D341Med (cell line): ENCODE results near the gene IRF1.
"Not testable (repeated sequence)": the region's sequence is repeated elsewhere in the genome, so short reads cannot be mapped to it uniquely, and the experiment has no call there.

Source experiments
- DNase-seq: peaks from one replicate; pipeline ENCODE4 v3.0.0; 2012; ENCODE audit warnings: low spot score

IRF1 gene, protein sequence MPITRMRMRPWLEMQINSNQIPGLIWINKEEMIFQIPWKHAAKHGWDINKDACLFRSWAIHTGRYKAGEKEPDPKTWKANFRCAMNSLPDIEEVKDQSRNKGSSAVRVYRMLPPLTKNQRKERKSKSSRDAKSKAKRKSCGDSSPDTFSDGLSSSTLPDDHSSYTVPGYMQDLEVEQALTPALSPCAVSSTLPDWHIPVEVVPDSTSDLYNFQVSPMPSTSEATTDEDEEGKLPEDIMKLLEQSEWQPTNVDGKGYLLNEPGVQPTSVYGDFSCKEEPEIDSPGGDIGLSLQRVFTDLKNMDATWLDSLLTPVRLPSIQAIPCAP

DNA sequence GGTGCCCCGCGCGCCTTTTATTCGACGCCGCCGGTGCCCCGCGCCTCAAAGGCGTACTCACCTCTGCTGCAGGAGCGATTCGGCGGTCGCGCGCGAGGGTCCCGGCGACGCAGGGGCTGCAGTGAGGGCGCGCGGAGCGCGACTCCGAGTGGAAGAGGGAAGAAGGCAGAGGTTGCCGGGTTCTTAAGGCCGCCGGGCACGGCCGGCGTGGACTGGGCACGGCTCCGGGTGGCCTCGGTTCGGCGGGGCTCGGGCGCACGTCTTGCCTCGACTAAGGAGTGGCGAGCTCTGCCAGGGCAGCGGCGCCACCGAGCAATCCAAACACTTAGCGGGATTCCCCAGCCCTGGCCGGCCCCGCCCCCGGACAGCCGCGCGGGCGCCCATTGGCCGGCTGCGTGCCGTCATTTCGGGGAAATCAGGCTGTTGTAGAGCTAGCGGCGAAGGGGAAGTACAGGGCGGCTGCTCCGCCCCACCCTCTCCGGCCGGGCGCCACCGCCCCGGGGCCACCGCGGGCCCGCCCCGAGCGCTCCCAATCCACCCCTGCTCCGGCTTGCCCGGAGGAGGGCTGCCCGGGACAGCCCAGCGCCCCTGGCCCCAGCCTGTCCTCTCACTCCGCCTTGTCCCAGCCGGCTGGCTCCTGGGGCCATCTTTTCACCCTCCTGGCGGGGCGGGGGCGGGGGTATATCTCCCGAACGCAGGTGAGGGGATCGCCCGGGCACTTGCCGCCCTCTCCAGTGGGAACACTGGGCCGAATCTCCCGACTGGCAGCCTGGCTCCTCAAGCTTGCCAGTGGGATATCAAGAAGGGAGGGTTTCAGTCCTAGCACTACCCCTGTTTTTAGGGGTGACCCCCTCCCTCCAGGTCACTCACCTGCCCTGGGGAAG is at the start of gene IRF1:
IRF1 (minus strand) TSS at position 290 of the 884 bp plus-strand sequence. CDS start 1,295 bp downstream, outside the sequence.
- DNase-seq: peak; percentile 96

DNA sequence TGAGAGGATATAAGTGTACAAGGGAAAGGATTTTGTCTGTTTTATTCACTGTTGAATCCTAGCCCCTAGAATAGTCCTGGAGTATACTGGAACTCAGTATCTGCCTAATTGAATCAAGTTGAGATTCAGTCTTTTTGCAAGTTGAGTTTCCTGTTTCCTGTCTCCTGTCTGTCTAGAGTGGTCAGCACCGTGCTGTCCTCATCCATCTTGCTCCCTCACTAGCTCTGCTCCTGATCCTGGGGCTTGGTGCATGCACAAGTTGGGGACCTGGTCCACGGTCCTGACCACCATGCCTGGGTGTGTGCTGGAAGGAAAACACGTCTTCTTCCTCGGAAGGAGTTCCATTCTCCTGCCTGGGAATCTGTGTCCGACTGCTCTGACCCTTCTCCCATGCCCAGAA is 49.6 kb upstream of the IRF1 start:
- DNase-seq: no peak

DNA sequence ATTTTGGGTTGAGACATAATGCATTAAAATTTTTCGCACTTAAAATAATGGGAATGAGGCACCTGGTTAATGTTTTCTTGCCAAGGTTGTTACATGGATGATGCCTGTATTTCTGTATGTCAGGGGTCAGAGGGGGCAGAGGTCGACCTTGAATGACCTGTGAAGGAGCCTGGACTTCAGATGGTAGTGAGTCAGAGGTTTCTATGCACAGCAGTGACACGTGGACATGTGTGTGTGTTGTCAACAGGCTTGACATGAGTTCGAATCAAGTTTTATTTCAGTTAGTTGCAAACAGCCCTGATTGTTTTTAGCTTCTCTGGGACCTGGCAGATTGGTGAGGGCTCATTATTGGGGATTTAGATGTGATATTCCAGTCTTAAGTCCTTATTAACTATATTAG is 49.1 kb upstream of the IRF1 start:
- no peak for DNase-seq

DNA sequence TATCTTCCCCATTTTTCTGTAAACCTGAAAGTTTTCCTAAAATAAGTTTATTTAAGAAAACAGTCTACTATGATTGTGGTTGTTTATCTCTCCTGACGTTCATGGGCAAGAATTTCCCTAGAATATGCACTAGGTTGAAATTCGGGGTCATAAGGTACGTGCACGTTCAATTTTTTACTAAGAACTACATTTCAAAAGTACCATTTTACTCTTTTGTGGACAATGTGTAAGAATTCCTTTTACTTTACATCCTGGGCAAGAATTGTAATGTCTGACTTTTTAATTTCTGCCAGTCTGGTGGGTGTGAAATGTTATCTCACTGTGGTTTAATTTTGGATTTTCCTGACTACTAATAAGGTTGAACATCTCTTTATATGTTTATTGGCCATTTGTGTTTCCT is 40.4 kb upstream of the IRF1 start:
- DNase-seq: no peak

DNA sequence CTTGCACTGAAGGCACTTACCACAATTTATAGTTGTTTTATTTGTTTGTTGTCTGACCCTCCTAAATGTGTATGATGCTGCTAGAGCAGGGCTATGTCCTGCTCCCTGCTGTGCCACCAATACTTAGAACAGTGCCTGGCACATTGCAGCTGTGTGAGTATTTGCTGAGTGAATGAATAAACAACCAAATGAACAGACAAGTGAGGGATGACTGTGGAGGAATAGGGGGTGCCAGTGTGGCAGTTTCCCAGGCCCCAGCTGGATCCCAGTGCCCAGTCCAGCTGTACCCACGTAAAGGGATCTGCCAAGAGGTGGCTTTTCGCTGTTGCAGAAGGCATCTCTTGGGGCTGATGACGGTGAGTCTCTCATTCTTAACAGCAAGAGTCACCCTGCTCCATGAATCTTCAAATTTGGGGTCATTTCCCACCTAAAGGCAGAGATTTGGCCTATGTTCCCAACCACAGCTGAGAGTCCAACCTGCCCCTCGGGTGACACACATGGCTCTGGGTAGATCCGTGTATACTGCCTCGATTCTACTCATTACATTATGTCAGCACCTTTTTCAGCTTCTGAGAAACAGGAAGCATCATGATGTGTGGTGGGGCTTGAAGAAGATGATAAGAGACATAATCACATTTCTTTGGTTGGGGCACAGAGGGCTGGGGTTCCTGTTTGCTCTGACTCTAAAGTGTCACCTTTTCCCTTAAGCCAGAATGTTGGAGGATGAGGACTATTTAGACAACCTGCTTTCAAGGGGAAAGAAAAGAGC is 38.5 kb upstream of the IRF1 start:
- DNase-seq: no peak

DNA sequence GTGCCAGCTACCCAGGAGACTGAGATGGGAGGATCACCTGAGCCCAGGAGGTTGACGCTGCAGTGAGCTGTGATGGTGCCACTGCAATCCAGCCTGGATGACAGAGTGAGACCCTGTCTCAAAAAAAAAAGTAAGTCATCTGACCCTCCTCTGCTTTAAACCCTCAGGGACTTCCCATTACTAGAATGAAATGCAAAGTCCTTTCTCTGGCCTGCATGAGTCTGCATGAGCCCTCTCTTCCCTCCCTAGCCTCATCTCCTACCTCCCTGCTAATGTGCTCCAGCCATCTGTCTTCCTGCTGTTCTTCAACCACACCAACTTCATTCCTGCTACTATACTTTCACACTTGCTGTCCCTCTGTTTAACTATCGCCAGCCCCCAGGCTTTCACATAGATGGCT is 37.4 kb upstream of the IRF1 start:
- DNase-seq: no peak

DNA sequence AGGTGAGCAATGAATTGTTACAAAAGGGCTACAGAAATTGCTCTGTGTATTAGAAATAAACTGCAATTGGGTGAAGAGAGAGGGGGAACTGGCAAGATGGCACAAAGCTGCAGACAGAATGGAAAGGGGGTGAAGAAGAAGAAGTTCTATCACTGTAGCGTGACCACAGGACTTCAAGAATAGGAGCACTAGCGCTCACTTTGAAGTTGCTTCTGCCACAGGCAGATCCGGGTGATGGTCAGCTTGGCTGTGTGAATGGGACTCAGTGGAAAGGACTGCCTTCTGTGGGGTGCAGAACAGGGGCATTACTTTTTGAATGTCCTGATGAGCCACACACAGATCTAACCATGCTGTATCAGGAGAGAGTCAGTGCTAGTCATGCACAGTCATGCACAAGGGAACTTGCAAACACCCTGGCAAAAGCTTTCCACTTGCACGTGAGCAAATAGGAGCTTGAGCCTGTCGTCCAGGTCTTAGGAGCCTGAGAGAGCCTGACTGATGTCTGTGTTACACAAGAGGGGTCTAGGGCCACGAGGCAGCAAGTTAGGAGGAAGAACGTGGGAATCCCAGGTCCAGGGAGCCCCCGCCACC is 36.5 kb upstream of the IRF1 start:
- DNase-seq: no peak

DNA sequence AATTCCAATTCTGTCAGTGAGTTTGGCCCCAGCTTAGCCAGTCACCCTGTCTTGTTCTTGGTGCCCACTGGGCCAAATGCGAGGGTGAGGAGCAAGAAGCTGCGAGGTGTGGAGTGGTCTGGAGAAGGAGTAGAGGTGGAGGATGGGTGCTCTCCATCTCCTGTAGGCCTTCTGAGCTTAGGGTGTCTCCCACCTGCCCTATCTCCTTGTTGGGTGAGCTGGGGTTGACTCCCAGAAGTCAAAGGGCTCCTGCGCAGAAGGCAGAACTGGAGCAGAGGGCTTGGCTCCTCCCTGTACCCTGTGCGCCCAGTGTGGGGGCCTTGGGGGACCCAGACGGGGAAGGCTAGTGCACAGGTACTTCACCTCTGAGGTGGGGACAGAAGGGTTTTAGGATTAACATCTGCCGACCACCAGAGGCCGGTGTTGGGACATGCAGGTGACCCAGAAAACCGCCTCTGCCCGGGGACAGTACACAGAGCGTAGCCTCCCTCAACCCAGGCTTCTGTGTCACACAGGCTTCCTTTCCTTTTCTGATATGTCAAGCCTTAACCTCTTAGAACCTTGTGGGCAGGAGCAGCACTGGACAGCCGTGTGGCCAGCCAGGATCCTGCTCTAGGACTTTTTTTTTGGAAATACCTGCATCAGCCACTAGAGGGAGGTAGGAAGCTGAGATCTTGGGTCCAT is 35.9 kb upstream of the IRF1 start:
- DNase-seq: peak; percentile 66

DNA sequence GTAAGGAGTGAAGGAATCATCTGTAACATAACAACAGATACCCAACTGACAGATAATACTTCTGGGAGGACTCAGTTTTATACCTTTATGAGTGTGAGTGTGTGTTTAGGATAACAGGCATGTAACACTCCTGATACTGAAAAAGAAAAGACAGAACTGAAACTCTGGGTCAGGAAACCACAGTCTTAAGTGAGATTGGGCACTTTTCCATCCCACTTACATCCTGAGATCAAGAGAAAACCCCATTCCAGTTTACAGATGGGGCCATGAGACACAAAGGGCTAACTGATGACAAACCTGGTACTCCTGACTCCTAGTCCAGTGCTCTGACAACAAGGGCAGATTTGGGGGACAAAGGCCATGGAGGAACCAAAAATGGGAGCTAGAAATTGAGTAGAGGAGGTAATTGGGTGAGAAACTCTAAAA is 34.7 kb upstream of the IRF1 start:
- DNase-seq: no peak

DNA sequence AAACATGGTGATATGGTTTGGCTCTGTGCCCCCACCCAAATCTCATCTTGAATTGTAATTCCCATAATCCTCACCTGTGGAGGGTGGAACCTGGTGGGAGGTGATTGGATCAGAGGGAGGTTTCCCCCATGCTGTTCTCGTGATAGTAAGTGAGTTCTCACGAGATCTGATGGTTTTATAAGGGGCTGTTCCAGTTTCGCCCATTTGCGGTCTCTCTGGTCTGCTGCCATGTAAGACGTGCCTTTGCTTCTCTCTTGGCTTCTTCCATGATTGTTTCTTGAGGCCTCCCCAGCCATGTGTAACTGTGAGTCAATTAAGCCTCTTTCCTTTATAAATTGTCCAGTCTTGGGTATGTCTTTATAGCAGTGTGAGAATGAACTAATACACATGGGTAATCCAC is 34.3 kb upstream of the IRF1 start:
- DNase-seq: not testable (repeated sequence)

DNA sequence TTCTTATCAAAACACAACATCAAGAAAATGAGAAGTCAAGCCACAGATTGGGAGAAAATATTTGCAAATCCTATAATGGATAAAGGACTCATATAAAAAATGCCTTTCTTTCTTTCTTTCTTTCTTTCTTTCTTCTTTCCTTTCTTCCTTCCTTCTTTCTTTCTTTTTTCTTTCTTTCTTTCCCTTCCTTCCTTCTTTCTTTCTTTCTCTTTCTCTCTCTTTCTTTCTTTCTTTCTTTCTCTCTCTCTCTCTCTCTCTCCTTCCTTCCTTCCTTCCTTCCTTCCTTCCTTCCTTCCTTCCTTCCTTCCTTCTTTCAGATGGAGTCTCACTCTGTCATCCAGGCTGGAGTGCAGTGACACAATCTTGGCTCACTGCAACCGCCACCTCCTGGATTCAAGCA is 31.5 kb upstream of the IRF1 start:
- DNase-seq: not testable (repeated sequence)

DNA sequence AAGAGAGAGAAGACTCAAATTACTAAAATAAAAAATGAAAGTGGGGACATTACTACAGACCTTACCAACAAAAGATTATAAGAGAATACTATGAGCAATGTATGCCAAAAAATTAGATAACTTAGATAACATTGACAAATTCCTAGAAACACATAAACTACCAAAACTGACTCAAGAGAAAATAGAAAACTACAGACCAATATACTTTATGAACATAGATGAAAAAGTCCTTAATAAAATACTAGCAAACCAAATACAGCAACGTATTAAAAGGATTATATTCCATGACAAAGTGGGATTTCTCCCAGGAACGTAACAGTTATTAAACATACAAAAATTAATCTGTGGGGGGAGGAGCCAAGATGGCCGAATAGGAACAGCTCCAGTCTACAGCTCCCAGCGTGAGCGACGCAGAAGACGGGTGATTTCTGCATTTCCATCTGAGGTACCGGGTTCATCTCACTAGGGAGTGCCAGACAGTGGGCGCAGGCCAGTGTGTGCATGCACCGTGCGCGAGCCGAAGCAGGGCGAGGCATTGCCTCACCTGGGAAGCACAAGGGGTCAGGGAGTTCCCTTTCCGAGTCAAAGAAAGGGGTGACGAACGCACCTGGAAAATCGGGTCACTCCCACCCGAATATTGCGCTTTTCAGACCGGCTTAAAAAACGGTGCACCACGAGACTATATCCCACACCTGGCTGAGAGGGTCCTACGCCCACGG is 23.2 kb upstream of the IRF1 start:
- not testable (repeated sequence) for DNase-seq

DNA sequence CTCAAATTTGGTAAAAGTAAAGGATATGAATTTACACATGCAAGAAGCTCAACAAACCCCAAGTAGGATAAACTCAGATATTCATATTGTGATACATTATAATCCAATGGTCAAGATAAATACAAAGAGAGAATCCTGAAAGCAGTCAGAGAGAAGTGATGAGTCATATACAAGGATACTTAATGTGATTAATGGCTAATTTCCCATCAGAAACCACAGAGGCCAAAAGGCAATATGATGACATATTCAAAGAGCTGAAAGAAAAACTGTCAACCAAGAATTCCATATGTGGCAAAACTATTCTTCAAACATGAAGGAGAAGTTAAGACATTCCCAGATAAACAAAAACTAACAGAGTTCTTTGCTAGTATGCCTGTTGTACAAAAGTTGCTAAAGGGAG is 19.5 kb upstream of the IRF1 start:
- no peak for DNase-seq

DNA sequence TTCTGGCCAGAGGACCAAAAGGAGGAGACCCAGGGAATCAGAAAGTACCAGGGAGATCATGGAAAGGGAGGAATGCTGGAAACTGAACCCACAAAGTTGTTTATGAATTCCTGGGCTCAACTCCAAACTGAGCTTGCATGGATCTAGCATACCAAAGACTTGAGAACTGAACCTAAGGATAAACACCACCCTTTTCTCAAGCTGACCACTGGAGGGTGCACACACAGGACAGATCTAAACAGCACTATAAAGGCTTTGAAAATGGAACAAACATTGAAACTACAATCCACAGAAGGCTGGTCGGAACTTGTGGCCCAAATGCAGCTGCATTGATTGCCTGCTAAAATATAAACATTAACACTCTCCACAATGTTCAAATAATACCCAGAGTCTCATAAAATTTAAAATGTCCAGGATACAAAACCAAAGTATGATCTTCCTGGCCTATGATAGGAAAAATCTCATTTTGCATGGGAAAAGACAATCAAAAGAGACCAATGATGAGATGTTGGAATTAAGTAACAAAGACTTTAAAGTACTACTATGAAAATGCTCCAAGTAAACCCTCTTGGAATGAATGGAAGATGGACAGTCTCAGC is 15.6 kb upstream of the IRF1 start:
- peak; percentile 40 for DNase-seq

DNA sequence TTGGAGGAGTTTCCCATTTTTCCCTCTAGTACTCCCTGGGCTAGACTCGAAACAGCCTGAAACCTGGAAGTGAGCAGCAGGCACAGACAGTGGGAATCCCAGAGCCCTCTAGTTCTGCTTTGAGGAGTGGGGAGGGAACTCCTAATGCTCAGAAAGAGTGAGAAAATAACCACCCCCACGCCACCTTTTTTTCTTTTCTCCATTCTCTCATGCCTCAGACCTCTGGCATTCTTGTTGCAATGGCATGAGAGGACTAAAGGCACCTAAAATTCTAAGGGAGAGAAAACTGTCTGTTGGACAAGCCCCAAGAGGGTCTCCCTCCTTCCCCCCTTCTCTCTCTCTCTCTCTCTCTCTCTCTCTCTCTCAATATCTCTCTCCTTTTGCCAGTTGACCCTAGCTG is 15.1 kb upstream of the IRF1 start:
- DNase-seq: peak; percentile 4

DNA sequence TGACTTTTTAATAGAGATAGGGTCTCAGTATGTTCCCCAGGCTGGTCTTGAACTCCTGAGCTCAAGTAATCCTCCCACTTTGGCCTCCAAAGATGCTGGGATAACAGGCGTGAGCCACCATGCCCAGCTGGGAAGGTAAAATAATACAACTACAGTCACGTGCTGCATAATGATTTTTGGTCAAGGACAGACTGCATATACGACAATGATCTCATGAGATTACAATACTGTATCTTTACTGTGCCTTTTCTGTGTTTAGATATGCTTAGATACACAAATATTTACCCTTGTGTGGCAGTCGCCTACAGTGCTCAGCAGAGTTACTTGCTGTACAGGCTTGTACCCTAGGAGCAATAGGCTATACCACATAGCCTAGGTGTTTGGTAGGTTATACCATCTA is 14.2 kb upstream of the IRF1 start:
- no peak for DNase-seq

DNA sequence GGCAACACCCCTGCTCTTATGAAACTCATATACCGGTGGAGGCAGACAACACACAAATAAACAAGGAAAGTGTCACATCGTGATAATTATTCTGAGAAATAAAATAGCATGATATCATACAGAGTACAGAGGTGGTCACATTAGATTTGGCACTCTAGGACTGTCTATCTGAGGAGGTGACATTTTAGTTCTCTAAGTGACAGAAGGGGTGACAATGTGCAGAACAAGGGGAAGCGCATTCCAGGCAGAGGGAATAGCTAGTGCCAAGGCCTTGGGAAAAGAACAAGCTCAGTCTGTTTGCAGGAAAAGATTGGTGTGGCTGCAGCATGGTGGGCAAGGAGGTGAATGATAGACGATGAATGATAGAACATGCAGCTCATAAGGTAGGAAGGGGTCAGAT is 12.7 kb upstream of the IRF1 start:
- DNase-seq: no peak

DNA sequence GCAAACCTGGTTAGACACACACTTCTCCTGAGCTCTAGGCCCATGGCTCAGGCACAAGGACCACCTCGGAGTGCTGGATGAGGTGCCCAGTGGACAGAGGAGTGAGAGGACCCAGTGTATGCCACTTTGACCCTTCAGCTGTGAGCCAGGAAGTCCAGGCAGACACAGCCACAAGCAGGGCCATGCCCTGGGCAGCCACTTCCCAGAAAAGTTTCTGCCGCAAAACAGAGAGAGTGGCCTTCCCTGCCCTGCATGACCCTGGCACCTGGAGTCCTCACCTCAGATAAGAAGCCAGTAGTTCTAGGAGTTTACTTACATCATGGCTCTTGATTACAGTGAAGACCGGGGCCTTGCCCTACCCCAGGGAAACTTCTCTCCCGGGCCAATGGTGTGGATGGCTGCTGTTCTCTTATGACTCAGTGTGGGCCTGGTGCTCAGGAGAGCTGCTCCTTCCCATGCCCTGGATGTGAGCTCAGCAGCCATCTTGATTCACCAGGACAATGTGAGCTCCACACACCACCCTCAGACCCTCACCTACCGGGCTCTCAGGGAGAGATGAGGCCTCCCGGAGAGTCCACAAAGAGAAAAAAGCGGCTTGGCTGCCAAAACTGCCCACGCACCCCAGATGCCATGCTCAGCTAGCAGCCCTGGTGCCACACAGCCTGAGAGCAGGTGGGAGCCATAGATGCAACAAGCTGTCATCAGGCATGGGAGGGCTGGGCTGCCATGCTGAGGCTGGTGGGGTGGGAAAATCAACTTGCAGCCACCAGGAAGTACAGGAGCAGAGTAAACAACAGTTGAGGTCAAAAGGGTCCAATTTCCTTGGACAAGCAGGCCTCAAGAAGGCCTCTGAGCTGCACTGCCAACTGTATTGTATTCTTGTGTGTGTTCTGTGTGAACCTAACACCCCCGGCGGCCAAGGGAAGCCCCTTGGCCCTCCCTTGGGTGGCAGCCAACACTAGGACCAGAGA is 11.7 kb upstream of the IRF1 start:
- peak; percentile 6 for DNase-seq

DNA sequence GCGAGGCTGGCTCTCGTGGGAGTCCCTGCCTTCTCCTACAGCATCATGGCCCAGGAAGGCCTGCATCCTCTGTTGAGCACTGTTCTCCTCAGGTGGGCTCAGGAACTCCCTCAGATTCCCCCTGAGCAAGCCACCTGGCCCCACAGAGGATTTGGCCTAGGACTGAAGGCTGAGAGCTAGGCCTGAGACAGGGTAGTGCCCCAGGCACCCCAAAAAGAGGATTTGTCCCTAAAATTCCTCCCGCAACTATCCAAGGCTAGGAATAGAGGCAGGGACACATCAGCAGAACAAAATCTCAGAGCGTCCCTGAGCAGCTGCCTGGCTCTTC is 11.0 kb upstream of the IRF1 start:
- DNase-seq: no peak
